GM21737 (cell line): ENCODE measurements around the gene SLC16A10.
"Not testable (repeated sequence)": the region's sequence is repeated elsewhere in the genome, so short reads cannot be mapped to it uniquely, and the experiment has no call there.

Experiments used
- ATAC-seq: cut with Tn5 transposase; IDR thresholded peaks from one replicate; pipeline ENCODE4 v1.9.1; 2021; ENCODE audit warnings: mild to moderate bottlenecking, moderate library complexity; ENCODE audit not compliant: unreplicated experiment

The SLC16A10 gene

GRCh38 chr6:111254779-111255166 lies 167.5 kb downstream of the SLC16A10 start:
- no peak for ATAC-seq

- ATAC-seq = not testable (repeated sequence)
Observed at GRCh38 chr6:111255838-111256237, 168.5 kb downstream of the SLC16A10 start.

- no peak for ATAC-seq
Observed at GRCh38 chr6:111256646-111257045, 169.3 kb downstream of the SLC16A10 start.

- no peak for ATAC-seq
Observed at GRCh38 chr6:111258010-111258409, 170.7 kb downstream of the SLC16A10 start.

GRCh38 chr6:111258615-111259088 lies 171.3 kb downstream of the SLC16A10 start:
- no peak for ATAC-seq

- ATAC-seq = peak; percentile 98
Observed at GRCh38 chr6:111259089-111259831, 172.0 kb downstream of the SLC16A10 start.

GRCh38 chr6:111260570-111261298 lies 173.4 kb downstream of the SLC16A10 start:
- ATAC-seq = no peak

- no peak for ATAC-seq
Observed at GRCh38 chr6:111263837-111264236, 176.5 kb downstream of the SLC16A10 start.

GRCh38 chr6:111265842-111266241 lies 178.5 kb downstream of the SLC16A10 start:
- ATAC-seq = no peak

GRCh38 chr6:111266276-111266675 lies 179.0 kb downstream of the SLC16A10 start:
- ATAC-seq = no peak

GRCh38 chr6:111267764-111268333 lies 180.5 kb downstream of the SLC16A10 start:
- no peak for ATAC-seq

- ATAC-seq = no peak
Observed at GRCh38 chr6:111269401-111269970, 182.2 kb downstream of the SLC16A10 start.

GRCh38 chr6:111270121-111270520 lies 182.8 kb downstream of the SLC16A10 start:
- ATAC-seq = no peak

GRCh38 chr6:111274593-111275217 lies 187.4 kb downstream of the SLC16A10 start:
- no peak for ATAC-seq

- ATAC-seq = no peak
Observed at GRCh38 chr6:111276335-111276734, 189.0 kb downstream of the SLC16A10 start.

GRCh38 chr6:111276736-111277135 lies 189.4 kb downstream of the SLC16A10 start:
- ATAC-seq = no peak

GRCh38 chr6:111277819-111278218 lies 190.5 kb downstream of the SLC16A10 start:
- no peak for ATAC-seq

- ATAC-seq = no peak
Observed at GRCh38 chr6:111278731-111279130, 191.4 kb downstream of the SLC16A10 start.

- no peak for ATAC-seq
Observed at GRCh38 chr6:111280445-111280955, 193.2 kb downstream of the SLC16A10 start.
